ENCODE data around the gene PLD4. TPM values are rescaled to one million over a fixed set of nuclear protein-coding genes. Genes with fewer than 3 reads are reported as not detected.

PLD4 gene
- polyA plus RNA-seq, 1 donor, result 11.1 TPM

DNA sequence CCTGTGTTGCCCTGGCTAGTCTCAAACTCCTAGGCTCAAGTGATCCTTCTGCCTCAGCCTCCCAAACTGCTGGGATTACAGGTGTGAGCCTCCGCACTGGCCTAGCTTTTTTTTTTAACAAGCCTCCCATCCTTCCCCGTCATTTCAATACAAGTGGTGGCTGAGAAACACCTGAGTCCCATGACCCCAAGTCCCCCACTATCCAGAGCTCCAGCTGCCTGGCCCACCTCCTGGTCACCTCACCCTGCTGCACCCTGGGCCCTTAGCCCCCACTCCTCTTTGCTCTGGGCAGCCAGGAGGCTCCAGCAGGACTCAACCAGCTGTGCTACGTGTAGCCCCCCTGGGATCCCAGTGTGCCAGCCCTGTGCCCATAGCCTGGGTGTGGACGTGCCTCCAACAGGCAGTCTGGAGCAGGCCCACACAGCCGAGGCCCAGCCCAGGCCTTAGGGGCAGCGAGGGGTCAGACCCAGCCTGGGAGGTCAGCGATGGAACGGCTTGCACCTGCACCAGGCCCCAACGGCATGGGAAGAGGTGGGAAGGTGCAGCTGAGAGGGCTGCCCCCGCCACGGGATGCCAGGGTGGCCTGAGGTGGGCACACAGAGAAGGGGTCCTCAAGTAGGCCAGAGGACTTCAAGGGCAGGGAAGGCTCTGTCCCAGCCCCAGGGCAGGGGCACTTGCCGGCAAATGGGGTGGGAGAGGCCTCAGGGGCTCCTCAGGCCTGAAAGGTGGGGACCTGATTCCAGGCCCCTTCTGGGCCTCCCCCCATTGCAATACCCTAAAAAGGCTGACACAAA is 47.0 kb downstream of the PLD4 start:
- Histone ChIP-seq H3K27ac (ENCODE audit: low read length) (no peak overlapping the region), H3K9me3 (ENCODE audit: control insufficient read depth, low read depth, low read length) (peaks cover 4% of the 10 kb centered on the region), H3K27me3 (ENCODE audit: control insufficient read depth, insufficient read depth, low read length) (peaks cover 23% of the 10 kb centered on the region), H3K36me3 (ENCODE audit: control insufficient read depth, insufficient read depth, low read length) (no peaks in the 10 kb centered on the region), H3K4me1 (ENCODE audit: control insufficient read depth, insufficient read depth, low read length) (peaks cover 55% of the 10 kb centered on the region), H3K4me3 (ENCODE audit: low read length) (no peak overlapping the region)
- WGBS (ENCODE audit: insufficient coverage, low lambda C conversion rate), result no CpG with 5 or more reads among the region's 12 CpGs
- DNase-seq, result no peak

DNA sequence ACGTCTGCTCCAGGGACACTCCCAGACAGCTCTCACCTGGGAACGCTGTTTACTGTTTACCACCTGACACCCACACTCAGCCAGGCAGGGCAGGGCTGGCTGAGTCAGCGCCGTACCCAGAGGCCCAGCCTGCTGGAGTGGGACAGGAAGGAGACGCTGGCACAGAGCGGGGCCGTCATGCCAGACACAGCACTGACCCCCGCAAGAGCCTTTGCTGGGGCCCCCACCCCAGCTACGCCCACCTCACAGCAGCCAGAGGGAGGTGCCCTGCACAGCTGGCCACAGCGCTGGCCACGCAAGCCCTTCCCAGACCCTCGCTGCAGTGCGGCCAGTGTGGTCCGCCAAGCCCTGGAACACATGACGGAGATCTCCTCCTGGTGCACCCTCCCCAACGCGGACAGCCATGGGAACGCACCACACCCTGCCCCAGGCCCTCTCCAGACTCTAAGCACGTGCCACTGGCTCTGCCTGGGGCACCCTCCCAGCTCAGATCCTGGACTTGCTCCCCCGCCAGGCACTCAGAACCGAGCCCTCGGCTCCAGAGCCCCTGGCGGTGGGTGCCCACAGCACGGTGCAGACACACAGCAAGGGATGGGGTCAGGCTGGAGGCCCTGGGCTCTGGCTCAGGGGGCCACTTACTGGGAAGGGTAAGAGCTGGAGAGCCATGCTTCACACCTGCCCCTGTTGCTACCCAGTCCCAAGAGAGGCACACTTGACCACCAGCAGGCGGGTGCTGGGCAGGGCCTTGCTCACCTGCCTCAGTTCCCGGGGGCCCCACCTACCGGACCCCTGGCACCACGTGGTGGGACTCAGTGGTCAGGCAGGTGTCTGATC is 47.8 kb downstream of the PLD4 start:
- DNase-seq, result peak; percentile 79 to 83
- Histone ChIP-seq H3K9me3 (ENCODE audit: control insufficient read depth, low read depth, low read length) (no peaks in the 10 kb centered on the region), H3K27ac (ENCODE audit: low read length) (peak overlapping the region; percentile 45), H3K27me3 (ENCODE audit: control insufficient read depth, insufficient read depth, low read length) (peaks cover 23% of the 10 kb centered on the region), H3K36me3 (ENCODE audit: control insufficient read depth, insufficient read depth, low read length) (no peaks in the 10 kb centered on the region), H3K4me3 (ENCODE audit: low read length) (no peak overlapping the region), H3K4me1 (ENCODE audit: control insufficient read depth, insufficient read depth, low read length) (peaks cover 56% of the 10 kb centered on the region)
- no CpG with 5 or more reads among the region's 28 CpGs for WGBS (ENCODE audit: insufficient coverage, low lambda C conversion rate)

DNA sequence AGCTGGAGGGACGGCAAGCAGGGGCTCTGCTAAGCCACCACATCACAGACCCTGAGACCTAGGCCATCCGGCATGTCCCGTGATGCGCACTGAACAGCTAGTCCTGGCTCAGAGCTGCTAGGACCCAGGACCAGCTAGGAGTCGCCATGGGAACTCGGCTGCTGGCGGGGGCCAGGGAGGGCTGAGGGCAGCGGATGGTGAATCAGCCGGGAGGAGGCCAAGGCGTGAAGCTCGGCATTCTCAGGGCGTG is 48.4 kb downstream of the PLD4 start:
- Histone ChIP-seq H3K27ac (ENCODE audit: low read length) (peak overlapping the region; percentile 45), H3K27me3 (ENCODE audit: control insufficient read depth, insufficient read depth, low read length) (peaks cover 20% of the 10 kb centered on the region), H3K4me1 (ENCODE audit: control insufficient read depth, insufficient read depth, low read length) (peaks cover 54% of the 10 kb centered on the region), H3K4me3 (ENCODE audit: low read length) (no peak overlapping the region), H3K36me3 (ENCODE audit: control insufficient read depth, insufficient read depth, low read length) (no peaks in the 10 kb centered on the region), H3K9me3 (ENCODE audit: control insufficient read depth, low read depth, low read length) (no peaks in the 10 kb centered on the region)
- WGBS (ENCODE audit: insufficient coverage, low lambda C conversion rate), result no CpG with 5 or more reads among the region's 12 CpGs
- no peak for DNase-seq

DNA sequence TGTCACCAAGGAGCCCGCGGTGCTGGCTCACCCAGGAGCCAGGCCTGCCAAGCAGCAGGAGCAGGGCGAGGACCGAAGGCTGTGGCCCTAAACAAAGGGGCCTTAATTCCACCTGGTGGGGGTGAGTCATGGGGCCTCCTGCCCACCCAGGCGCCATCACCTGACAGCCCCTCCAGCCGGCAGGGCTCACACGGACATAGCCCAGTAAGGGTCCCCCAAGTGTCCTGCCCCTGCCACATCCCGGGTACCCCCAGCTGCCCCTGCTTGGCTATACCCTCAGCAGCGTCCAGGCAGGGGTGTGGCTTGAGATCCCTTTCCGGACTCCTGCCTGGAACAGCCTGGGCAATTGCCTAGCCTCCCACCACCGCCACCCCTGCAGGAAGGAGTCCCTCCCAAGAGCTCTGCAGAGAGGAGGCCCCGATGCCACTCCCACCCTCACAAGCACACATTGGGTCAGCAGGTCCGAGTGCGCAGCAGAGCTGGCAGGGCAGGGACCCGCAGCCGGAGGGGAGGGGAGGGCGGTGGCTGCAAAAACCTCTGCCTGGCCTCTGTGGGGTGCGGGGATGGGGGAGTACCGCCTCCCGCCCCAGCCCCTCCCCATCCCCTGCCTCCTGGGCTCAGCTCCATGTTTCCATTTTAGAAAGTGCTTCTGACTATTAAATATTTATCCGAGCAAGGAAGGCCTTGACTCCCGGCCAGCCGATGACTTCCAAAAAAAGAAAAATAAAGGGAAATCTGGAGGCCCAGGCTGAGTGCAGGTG is 48.9 kb downstream of the PLD4 start:
- Histone ChIP-seq H3K36me3 (ENCODE audit: control insufficient read depth, insufficient read depth, low read length) (no peaks in the 10 kb centered on the region), H3K9me3 (ENCODE audit: control insufficient read depth, low read depth, low read length) (no peaks in the 10 kb centered on the region), H3K4me1 (ENCODE audit: control insufficient read depth, insufficient read depth, low read length) (peaks cover 49% of the 10 kb centered on the region), H3K27ac (ENCODE audit: low read length) (peak overlapping the region; percentile 45), H3K4me3 (ENCODE audit: low read length) (no peak overlapping the region), H3K27me3 (ENCODE audit: control insufficient read depth, insufficient read depth, low read length) (peaks cover 16% of the 10 kb centered on the region)
- DNase-seq, result peak; percentile 59 to 63
- WGBS (ENCODE audit: insufficient coverage, low lambda C conversion rate), result no CpG with 5 or more reads among the region's 23 CpGs

DNA sequence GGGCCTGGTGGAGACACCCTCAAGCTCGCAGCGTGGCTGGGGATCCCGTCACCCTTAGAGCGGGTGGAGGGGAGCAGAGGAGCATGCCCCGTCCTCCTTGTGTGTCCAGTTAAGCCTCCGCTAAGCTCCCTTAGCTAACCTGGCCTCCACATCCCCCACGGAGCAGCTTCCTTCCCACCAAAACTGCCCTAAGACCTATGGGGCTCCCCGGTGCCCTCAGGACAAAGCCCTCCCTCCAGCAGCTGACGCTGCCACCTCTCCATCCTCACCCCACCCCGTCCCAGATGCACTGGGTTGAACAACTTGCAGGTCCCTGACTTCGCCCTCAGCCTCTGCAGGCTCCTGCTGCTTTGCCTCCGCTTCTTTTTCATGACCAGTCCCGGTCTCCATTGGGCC is 49.5 kb downstream of the PLD4 start:
- DNase-seq, result no peak
- Histone ChIP-seq H3K9me3 (ENCODE audit: control insufficient read depth, low read depth, low read length) (no peaks in the 10 kb centered on the region), H3K27ac (ENCODE audit: low read length) (no peak overlapping the region), H3K4me1 (ENCODE audit: control insufficient read depth, insufficient read depth, low read length) (peaks cover 46% of the 10 kb centered on the region), H3K27me3 (ENCODE audit: control insufficient read depth, insufficient read depth, low read length) (peaks cover 16% of the 10 kb centered on the region), H3K36me3 (ENCODE audit: control insufficient read depth, insufficient read depth, low read length) (no peaks in the 10 kb centered on the region), H3K4me3 (ENCODE audit: low read length) (no peak overlapping the region)
- WGBS (ENCODE audit: insufficient coverage, low lambda C conversion rate), result no CpG with 5 or more reads among the region's 13 CpGs

DNA sequence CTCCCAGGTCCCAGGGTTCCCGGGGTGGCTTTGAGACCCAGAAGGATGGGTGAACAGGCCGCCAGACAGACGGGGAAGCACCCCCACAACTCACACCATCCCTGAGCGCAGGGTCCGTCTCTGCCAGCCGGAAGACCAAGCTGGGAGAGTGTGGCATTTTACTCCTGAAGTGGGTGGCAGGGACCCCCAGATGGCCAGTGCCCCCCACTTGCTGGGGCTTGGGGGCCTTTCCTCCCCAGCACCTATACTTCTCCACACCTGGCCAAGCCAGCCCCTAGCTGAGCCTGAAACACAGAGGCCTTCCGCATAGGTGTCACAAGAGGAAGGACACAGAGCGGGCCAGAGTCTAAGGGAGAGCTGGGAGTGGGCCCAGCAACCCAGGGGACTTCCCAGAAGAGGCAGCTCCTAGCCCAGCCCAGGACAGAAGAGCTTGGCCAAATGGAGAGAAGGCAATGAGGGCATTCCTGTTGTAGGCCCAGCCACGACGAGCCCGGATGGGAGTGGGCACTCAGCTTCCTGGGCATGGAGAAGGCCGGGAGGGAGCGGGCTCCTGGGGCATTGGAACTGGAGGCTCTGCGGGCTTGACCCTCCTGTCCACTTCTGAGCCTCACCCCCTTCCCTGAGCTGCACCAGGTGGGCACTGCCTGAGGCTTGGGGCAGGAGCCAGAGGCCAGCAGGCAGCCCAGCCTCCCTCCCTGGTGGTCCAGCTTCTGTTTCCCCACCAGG is 50.1 kb downstream of the PLD4 start:
- WGBS (ENCODE audit: insufficient coverage, low lambda C conversion rate), result no CpG with 5 or more reads among the region's 14 CpGs
- Histone ChIP-seq H3K4me1 (ENCODE audit: control insufficient read depth, insufficient read depth, low read length) (peaks cover 46% of the 10 kb centered on the region), H3K9me3 (ENCODE audit: control insufficient read depth, low read depth, low read length) (no peaks in the 10 kb centered on the region), H3K27me3 (ENCODE audit: control insufficient read depth, insufficient read depth, low read length) (peaks cover 16% of the 10 kb centered on the region), H3K36me3 (ENCODE audit: control insufficient read depth, insufficient read depth, low read length) (no peaks in the 10 kb centered on the region), H3K4me3 (ENCODE audit: low read length) (no peak overlapping the region), H3K27ac (ENCODE audit: low read length) (no peak overlapping the region)
- no peak for DNase-seq

DNA sequence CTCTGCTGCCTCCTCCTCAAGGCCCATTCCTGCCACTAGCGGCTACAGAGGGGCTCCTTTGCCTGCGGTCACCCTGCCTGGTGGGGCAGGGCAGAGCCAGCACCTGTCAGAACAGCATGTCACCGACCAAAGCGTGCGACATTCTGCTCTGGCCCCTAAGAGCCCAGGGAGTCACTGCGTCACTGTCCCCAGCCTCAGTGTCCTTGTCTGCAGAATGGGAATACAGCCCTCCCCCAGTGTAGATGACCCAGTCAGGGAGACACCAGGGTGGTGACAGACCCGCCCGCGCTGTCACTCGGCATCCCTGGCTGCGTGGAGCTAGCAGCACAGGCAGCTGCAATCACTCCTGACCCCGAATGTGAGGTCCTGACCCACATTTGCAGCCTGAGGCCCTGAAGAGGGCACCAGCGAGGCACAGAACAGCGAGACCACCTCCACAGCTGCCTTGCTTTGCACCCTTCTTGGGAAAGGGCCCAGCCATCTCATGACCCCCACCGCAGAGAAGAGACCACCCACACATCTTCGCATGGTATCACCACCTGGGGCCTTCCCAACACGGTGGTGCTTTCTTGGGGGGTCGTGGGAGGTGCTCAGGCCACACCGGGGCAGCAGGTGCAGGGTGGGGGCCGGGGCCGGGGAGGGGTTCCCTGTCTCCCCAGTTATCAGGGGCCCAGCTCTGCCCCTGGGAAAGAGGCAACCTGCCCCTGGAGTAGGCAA is 51.0 kb downstream of the PLD4 start:
- peaks cover 46% of the 10 kb centered on the region for H3K4me1 ChIP-seq (ENCODE audit: control insufficient read depth, insufficient read depth, low read length)
- no peak overlapping the region for H3K27ac ChIP-seq (ENCODE audit: low read length)
- no peaks in the 10 kb centered on the region for H3K9me3 ChIP-seq (ENCODE audit: control insufficient read depth, low read depth, low read length)
- no peak overlapping the region for H3K4me3 ChIP-seq (ENCODE audit: low read length)
- WGBS (ENCODE audit: insufficient coverage, low lambda C conversion rate), result no CpG with 5 or more reads among the region's 21 CpGs
- no peak for DNase-seq
- H3K36me3 ChIP-seq (ENCODE audit: control insufficient read depth, insufficient read depth, low read length), result no peaks in the 10 kb centered on the region
- H3K27me3 ChIP-seq (ENCODE audit: control insufficient read depth, insufficient read depth, low read length), result peaks cover 16% of the 10 kb centered on the region

DNA sequence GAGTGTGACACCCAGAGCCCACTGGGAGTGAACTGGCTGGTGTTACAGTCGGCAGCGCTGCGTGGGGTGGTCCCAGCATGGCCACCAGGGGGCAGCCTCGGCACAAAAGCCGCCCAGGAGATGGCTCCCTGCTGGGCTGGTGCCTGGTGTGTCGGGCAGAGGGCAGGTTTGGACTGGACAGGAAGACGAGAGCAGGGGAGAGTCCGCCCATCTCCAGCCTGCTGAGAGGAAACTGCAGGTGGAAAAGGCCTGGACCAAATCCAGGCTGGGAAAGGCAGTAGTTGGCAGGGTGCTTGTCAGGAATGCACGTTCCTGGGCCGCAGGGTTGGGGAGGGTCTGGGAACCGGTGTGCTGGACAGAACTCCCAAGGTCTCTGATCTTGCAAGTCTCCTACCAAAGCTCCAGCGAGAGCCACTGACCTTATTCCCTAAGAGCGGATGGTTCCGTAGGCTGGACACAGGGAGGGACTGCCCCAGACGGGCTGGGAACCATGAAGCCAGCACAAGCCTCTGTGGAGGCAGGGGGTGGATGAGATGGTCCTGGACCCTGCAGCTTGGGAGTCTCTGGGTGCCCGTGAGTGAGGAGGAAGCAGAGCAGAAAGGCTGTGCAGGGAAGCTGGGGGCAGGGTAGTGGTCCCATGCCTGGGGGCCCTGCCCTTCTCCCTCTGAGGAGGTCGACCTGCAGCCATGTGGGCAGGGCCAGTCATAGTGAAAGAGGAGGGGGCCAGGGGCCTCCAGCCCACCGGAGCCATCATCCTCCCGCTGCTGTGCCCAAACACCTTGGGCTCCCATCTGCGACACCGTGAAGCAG is 51.7 kb downstream of the PLD4 start:
- Histone ChIP-seq H3K4me3 (ENCODE audit: low read length) (no peak overlapping the region), H3K4me1 (ENCODE audit: control insufficient read depth, insufficient read depth, low read length) (peaks cover 46% of the 10 kb centered on the region), H3K27ac (ENCODE audit: low read length) (no peak overlapping the region), H3K27me3 (ENCODE audit: control insufficient read depth, insufficient read depth, low read length) (peaks cover 16% of the 10 kb centered on the region), H3K36me3 (ENCODE audit: control insufficient read depth, insufficient read depth, low read length) (no peaks in the 10 kb centered on the region), H3K9me3 (ENCODE audit: control insufficient read depth, low read depth, low read length) (no peaks in the 10 kb centered on the region)
- no CpG with 5 or more reads among the region's 21 CpGs for WGBS (ENCODE audit: insufficient coverage, low lambda C conversion rate)
- DNase-seq, result peak; percentile 65 to 69

DNA sequence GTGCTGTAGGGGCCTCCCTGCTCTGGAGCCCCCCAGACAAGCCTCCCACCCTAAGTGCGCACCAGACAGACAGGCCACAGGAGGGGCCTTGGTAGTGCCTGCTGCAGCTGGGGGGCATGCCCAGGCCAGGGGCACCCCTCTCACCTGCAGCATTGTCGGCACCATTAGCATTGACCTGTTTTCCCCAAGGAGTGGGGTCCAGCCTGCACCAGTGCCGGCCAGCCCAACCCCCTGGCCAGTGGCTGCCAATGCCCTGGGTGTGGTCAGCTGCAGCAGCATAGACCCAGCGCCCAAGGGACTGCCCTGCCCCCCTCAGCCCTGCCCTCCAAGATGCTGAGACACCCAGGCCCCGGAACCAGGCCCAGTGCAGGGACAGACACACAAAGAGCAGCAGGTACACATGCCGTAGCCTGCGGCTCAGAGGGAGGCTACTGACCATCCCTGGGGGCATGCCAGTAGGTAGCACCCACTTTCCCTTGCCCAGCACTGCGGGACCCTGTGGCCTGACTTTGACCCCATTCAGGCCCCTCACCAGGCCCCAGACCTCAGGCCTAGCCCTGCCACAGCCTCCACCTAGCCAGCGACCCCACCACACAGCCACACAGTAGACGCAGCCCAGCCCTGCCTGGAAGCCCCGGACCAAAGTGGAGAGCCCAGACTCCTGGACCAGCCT is 52.5 kb downstream of the PLD4 start:
- Histone ChIP-seq H3K9me3 (ENCODE audit: control insufficient read depth, low read depth, low read length) (no peaks in the 10 kb centered on the region), H3K4me3 (ENCODE audit: low read length) (peak overlapping the region; percentile 16), H3K27me3 (ENCODE audit: control insufficient read depth, insufficient read depth, low read length) (peaks cover 16% of the 10 kb centered on the region), H3K36me3 (ENCODE audit: control insufficient read depth, insufficient read depth, low read length) (no peaks in the 10 kb centered on the region), H3K27ac (ENCODE audit: low read length) (no peak overlapping the region), H3K4me1 (ENCODE audit: control insufficient read depth, insufficient read depth, low read length) (peaks cover 39% of the 10 kb centered on the region)
- WGBS (ENCODE audit: insufficient coverage, low lambda C conversion rate), result no CpG with 5 or more reads among the region's 11 CpGs
- DNase-seq, result no peak
